PFSK-1 (cell line): Measurements from ENCODE around the gene MINK1.

Experiments used
- FOXP2 ChIP-seq: optimal IDR thresholded peaks from 2 replicates; pipeline ENCODE3; 2011; ENCODE audit warnings: borderline replicate concordance, control low read depth, inconsistent platforms; ENCODE audit not compliant: insufficient read depth; ENCODE audit errors: extremely low read length, extremely low read depth
- POLR2AphosphoS5 ChIP-seq: IDR thresholded peaks from 2 replicates; pipeline ENCODE4 v1.6.1; 2012; ENCODE audit warnings: low read depth, mild to moderate bottlenecking, control low read depth, low read length, moderate library complexity
- SIN3A ChIP-seq: IDR thresholded peaks from 2 replicates; pipeline ENCODE4 v1.6.1; 2012; ENCODE audit warnings: mild to moderate bottlenecking, low read length, moderate library complexity, borderline replicate concordance; ENCODE audit not compliant: insufficient read depth
- TAF1 ChIP-seq: IDR thresholded peaks from 2 replicates; pipeline ENCODE4 v1.6.1; 2012; ENCODE audit warnings: low read length, control low read depth, borderline replicate concordance; ENCODE audit not compliant: insufficient read depth
- TF ChIP-seq, protein P1 (sequence below), 2 experiments: IDR thresholded peaks; 2 replicates each; pipeline versions ENCODE4 v1.6.1 to v1.8.0; 2011 to 2012; ENCODE audit warnings: low read depth in 2 of 2, low read length in 2 of 2, control low read depth in 1 of 2, inconsistent platforms in 1 of 2, mild to moderate bottlenecking in 1 of 2, moderate library complexity in 1 of 2; ENCODE audit not compliant: insufficient read depth in 1 of 2

DNA sequence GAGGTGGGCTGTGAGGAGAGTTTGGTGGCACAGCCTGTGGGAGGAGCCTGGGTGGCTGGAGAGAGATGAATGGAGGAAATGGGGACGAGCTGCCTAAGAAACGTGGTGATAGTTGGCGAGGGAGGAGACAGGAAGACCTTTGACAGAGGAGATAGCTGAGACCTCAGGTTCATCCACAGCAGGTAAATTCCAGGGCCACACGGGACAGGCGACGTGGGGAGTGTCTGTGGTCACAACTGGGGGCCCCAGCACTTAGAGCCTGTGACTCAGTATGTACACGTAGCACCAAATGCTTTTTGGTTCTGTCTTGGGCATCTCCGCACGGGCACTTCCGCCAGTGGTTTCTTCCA, 7.7 kb downstream of the MINK1 start:
- no peak for TF ChIP-seq TAF1
- no peak for TF ChIP-seq POLR2AphosphoS5
- TF ChIP-seq, protein P1, sequence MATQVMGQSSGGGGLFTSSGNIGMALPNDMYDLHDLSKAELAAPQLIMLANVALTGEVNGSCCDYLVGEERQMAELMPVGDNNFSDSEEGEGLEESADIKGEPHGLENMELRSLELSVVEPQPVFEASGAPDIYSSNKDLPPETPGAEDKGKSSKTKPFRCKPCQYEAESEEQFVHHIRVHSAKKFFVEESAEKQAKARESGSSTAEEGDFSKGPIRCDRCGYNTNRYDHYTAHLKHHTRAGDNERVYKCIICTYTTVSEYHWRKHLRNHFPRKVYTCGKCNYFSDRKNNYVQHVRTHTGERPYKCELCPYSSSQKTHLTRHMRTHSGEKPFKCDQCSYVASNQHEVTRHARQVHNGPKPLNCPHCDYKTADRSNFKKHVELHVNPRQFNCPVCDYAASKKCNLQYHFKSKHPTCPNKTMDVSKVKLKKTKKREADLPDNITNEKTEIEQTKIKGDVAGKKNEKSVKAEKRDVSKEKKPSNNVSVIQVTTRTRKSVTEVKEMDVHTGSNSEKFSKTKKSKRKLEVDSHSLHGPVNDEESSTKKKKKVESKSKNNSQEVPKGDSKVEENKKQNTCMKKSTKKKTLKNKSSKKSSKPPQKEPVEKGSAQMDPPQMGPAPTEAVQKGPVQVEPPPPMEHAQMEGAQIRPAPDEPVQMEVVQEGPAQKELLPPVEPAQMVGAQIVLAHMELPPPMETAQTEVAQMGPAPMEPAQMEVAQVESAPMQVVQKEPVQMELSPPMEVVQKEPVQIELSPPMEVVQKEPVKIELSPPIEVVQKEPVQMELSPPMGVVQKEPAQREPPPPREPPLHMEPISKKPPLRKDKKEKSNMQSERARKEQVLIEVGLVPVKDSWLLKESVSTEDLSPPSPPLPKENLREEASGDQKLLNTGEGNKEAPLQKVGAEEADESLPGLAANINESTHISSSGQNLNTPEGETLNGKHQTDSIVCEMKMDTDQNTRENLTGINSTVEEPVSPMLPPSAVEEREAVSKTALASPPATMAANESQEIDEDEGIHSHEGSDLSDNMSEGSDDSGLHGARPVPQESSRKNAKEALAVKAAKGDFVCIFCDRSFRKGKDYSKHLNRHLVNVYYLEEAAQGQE (IDR thresholded peaks at IDR 0.05; ENCODE audit: insufficient read depth in 1 of 2, low read depth in 2 of 2, low read length in 2 of 2): no peak
- no peak for TF ChIP-seq SIN3A
- no peak for TF ChIP-seq FOXP2
